Urinary bladder (tissue), 4 donors: ENCODE data around the gene SEMA4B. TPM values are rescaled to one million over a fixed set of nuclear protein-coding genes. Genes with fewer than 3 reads are reported as not detected.
"Not testable (repeated sequence)": the region's sequence is repeated elsewhere in the genome, so short reads cannot be mapped to it uniquely, and the experiment has no call there.

Source experiments
- DNase-seq: peaks from one replicate; pipeline ENCODE4 v3.0.0-alpha.2; 2015; ENCODE audit errors: extremely low spot score
- H3K27ac ChIP-seq: one replicate; pipeline ENCODE4 v1.5.1; 2013; ENCODE audit warnings: low read depth, mild to moderate bottlenecking, moderate library complexity
- H3K36me3 ChIP-seq: one replicate; pipeline ENCODE4 v1.6.1; 2013; ENCODE audit warnings: mild to moderate bottlenecking, moderate library complexity; ENCODE audit not compliant: insufficient read depth
- H3K4me1 ChIP-seq: one replicate; pipeline ENCODE4 v1.6.1; 2013; ENCODE audit warnings: mild to moderate bottlenecking, moderate library complexity; ENCODE audit not compliant: insufficient read depth
- H3K4me3 ChIP-seq: one replicate; pipeline ENCODE4 v1.5.1; 2013; ENCODE audit warnings: low read depth, low read length
- WGBS: extraction: QIAGEN DNeasy Blood & Tissue Kit; methylation state at CpG from one replicate; pipeline ENCODE4 v1.1.7; 2013; 5-methylcytosine and 5-hydroxymethylcytosine counted together
- polyA plus RNA-seq: library from polyadenylated mRNA; stranded (reverse); fragments of 200-250 nt; gene quantifications from one replicate; pipeline ENCODE4 v1.2.3, GENCODE V29; 2013
- total RNA-seq: library from RNA; depleted of rRNA; stranded (reverse); fragments of >200 nt; gene quantifications from one replicate; pipeline ENCODE4 v1.2.3, GENCODE V29; 2014
- donor health status: healthy with polysubstance abuse.
- donor health status: healthy.

Gene SEMA4B, protein sequence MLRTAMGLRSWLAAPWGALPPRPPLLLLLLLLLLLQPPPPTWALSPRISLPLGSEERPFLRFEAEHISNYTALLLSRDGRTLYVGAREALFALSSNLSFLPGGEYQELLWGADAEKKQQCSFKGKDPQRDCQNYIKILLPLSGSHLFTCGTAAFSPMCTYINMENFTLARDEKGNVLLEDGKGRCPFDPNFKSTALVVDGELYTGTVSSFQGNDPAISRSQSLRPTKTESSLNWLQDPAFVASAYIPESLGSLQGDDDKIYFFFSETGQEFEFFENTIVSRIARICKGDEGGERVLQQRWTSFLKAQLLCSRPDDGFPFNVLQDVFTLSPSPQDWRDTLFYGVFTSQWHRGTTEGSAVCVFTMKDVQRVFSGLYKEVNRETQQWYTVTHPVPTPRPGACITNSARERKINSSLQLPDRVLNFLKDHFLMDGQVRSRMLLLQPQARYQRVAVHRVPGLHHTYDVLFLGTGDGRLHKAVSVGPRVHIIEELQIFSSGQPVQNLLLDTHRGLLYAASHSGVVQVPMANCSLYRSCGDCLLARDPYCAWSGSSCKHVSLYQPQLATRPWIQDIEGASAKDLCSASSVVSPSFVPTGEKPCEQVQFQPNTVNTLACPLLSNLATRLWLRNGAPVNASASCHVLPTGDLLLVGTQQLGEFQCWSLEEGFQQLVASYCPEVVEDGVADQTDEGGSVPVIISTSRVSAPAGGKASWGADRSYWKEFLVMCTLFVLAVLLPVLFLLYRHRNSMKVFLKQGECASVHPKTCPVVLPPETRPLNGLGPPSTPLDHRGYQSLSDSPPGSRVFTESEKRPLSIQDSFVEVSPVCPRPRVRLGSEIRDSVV
- total RNA-seq (39.3 TPM), polyA plus RNA-seq (60.8 TPM)

DNA sequence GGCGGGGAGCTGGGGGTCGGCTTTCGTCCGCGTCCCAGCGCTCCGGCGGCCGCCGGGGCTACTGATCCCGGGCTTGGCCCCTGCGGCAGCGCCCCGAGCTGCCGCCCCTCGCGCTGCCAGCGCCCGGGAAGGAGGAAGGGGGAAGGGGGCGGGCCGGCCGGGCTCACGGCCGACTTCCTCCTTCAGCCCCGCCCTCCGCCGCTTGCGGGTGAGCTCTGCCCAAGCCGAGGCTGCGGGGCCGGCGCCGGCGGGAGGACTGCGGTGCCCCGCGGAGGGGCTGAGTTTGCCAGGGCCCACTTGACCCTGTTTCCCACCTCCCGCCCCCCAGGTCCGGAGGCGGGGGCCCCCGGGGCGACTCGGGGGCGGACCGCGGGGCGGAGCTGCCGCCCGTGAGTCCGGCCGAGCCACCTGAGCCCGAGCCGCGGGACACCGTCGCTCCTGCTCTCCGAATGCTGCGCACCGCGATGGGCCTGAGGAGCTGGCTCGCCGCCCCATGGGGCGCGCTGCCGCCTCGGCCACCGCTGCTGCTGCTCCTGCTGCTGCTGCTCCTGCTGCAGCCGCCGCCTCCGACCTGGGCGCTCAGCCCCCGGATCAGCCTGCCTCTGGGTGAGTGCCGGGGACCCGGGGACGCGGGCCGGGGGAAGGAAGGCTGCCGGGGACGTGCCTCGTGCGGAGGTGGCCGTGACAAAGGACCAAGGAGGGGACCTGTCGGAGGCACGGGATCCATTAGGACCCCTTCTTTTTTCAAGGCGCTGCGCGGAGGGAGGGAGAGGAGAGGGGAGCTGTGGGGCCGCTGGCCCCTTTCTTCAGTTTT is at the start of gene SEMA4B:
TSS of gene SEMA4B (plus strand) at position 201 of the 814 bp plus-strand sequence. CDS start at position 450, 249 bp downstream.
- Histone ChIP-seq H3K4me1 (no peaks in the 10 kb centered on the region), H3K36me3 (no peaks in the 10 kb centered on the region), H3K27ac (peak within 1 kb of the TSS; percentile 80), H3K4me3 (peak within 1 kb of the TSS; percentile 90)
- no peak for DNase-seq
- WGBS, result under 1% methylated on average over 85 of the region's 88 CpGs

DNA sequence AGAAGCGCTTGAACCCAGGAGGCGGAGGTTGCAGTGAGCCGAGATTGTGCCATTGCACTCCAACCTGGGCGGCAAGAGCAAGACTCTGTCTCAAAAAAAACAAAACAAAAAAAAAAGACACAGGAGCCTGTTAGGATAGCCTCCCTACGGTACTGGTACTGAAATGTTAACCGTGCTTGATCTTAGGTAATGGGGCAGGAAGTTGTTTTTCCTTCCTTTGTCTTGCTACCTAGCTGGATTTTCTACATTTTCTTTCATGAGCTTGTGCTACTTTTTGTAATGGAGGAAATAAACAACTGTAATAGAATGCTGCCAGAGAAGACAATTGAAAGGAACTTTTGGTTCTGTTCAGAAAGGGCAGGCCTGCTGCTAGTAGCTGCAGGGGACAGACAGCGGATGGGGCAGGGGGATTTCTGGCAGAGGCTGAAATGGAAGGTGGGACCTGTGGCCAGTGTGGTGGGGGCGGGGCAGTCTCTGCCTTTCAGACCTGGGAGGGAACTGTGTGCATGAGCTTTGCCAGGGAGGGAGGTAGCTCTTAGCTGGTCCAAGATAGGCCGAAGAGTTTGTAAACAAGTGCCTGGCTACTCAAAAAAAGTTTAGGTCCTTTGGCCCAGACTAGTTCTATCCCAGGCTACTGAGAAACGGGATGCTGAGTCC is 49.0 kb upstream of the SEMA4B start:
- Histone ChIP-seq H3K4me1 (no peaks in the 10 kb centered on the region), H3K36me3 (no peaks in the 10 kb centered on the region), H3K27ac (peak overlapping the region; percentile 58), H3K4me3 (no peak overlapping the region)
- DNase-seq, result no peak
- WGBS, result 69% methylated on average over 10 of the region's 10 CpGs

DNA sequence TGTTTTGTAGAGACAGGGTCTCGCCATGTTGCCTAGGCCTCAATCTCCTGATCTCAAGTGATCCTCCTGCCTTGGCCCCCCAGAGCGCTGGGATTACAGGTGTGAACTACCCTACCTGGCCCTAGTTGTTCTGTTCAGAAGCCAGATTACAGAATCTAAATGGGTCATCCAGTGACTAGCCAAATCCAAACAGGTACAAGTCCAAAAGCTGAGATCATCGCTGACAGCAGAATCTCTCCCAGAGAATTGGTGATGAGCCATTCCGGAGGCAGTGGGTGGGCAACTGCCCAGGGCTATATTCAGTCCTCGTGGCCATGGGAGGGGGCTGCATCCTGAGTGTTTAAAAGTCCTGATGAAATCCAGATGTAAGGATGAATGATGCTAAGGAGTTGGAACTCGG is 47.5 kb upstream of the SEMA4B start:
- DNase-seq, result no peak
- 85% methylated on average over 6 of the region's 6 CpGs for WGBS
- no peaks in the 10 kb centered on the region for H3K4me1 ChIP-seq
- no peaks in the 10 kb centered on the region for H3K36me3 ChIP-seq
- H3K4me3 ChIP-seq, result no peak overlapping the region
- no peak overlapping the region for H3K27ac ChIP-seq

DNA sequence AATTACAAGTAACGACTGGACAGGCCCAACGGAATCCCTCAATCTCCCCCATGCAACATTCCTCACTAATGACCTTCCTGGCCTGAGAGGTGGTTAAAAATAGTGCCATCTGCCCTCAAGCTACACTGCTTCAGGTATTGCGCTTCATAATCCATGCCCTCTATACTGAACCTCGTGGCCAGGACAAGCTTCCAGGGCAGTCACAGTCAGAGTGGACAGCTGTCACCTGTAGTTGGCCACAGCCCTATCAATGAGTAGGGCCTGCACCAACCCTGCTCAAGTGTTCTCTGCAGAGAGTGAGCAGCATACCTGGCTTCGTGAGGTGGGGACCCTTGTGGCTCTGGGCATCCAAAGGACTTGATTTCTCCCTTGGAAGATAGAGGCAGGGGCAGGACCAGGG is 46.9 kb upstream of the SEMA4B start:
- no peak for DNase-seq
- Histone ChIP-seq H3K36me3 (no peaks in the 10 kb centered on the region), H3K27ac (peak overlapping the region; percentile 85), H3K4me1 (no peaks in the 10 kb centered on the region), H3K4me3 (no peak overlapping the region)
- 90% methylated on average over 5 of the region's 5 CpGs for WGBS

DNA sequence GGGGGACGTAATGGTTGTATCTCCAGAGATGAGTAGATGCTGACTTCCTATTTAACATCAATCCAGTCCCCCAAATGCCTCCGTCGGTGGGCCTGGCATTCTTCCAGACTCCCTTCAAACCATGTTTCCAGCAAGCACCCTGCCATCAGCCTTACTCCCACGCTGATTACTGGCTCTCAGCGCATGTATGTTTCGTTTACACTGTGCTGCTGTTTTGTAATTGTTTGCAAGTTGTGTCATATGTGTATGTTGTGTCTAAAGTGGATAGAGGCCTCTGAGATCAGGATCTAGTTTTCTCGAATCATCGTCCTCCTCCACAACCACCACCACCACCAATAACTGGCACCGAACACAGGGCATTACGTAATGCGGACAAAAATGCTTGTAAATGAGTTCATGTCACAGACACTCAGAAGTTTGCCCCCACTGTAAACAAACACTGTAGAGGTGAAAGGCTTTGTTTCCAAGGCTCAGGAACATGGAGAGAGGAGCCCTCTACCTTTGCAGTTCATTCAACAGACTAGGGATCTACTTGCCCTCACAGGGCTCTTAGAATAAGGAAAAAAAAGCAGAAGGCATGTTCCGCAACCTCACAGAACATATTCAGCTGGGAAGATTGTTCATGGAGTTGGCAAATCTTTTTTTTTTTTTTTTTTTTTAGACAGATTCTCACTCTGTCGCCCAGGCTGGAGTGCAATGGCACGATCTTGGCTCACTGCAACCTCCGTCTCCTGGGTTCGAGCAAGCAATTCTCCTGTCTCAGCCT is 46.1 kb upstream of the SEMA4B start:
- Histone ChIP-seq H3K36me3 (no peaks in the 10 kb centered on the region), H3K4me3 (no peak overlapping the region), H3K4me1 (no peaks in the 10 kb centered on the region), H3K27ac (peak overlapping the region; percentile 85)
- peak; percentile 75 for DNase-seq
- 44% methylated on average over 16 of the region's 16 CpGs for WGBS

DNA sequence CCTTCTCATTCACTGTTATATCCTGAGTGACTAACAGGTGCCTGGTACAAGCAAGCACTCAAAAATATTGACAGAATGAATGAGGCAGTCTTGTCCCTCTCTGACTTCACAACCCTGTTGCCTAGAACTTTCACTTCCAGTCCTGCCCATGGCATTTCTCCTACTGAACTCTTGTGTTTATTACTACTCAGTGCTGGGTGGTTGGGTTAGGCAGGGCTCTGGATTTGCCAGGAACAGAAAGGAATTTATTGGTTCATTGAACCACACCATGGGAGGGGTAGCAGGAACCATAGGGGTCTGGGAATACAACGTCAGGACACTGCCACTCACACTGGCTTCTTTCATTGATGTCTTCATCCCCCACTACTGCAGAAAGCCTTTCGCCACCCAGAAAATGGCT is 41.9 kb upstream of the SEMA4B start:
- WGBS, result 84% methylated on average over 2 of the region's 2 CpGs
- Histone ChIP-seq H3K27ac (no peak overlapping the region), H3K36me3 (no peaks in the 10 kb centered on the region), H3K4me1 (no peaks in the 10 kb centered on the region), H3K4me3 (no peak overlapping the region)
- no peak for DNase-seq

DNA sequence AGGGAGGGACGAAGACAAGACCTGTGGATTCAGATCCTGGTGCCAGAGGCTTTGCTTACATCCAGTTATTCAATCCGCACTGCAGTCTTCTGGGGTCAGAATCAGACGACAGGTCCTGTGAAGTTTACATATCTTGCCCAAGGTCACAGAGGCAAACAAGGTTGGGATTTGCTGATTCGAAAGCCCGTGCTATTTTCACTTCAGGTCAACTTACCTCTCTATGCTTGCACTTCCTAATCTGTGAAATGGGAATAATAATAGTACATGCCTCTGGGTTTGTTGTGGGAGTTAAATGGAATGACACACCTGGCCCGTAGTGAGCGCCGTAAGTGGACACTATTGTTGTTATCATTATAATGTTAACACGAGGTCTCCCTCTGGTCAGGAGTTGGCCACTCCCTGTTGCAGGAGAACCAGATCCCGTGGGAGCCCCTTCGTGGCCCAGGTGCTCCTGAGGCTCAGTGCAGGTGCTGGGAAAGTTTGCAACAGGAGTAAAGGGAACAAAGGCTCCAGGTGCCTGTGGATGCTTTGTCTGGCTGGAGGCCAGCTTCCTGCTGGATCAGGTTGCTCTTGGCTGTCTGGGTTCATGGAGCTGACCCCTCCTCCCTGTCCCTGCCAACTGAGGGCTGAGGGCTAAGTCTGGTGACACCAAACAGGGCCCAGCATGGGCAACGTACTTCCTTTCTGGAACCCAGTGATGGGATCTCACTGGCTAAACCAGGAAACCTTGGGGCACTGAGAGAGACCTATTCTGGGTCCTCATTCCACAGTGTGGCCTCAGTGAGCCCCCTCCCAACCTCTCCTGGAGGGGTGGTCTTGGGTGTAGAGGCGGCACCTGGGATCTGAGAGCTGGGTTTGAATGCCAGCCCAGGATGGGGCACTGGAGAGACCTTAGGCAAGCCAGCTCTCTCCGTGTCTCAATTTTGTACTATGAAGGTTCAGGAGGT is 40.1 kb upstream of the SEMA4B start:
- Histone ChIP-seq H3K27ac (peak overlapping the region; percentile 68), H3K4me1 (no peaks in the 10 kb centered on the region), H3K36me3 (no peaks in the 10 kb centered on the region), H3K4me3 (no peak overlapping the region)
- 80% methylated on average over 14 of the region's 14 CpGs for WGBS
- no peak for DNase-seq

DNA sequence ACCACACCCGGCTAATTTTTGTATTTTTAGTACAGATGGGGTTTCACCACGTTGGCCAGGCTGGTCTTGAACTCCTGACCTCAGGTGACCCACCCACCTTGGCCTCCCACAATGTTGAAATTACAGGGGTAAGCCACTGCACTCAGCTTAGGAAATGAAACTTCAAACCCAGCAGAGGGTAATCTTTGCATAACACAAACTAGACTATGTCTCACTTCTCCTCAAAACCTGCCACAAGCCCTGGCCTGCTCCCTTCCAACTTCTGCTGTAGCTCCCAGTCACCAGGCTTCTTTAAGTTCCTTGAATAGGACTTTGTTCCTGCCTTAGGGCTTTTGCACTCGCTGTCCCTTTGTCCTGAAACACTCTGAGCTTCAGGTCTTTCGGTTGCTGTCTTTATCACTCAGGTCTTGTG is 39.2 kb upstream of the SEMA4B start:
- no peak overlapping the region for H3K27ac ChIP-seq
- DNase-seq, result no peak

DNA sequence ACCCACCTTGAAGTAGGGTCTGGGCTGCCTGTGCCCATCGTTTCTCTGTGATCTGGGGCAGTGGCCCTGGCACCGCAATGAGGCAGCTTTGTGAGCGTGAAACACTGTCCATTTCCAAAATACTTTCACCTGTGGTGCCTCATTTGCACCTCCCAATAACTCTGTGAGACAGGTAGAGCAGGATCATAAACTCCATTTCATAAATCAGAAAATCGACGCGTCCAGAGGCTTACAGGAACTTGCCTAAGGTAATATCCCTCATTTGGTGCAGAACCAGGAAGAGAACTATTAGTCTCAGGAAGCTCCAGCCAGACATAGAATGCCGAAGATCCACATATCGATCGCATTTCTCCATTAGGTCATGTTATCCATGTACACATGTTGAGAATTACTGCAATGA is 38.2 kb upstream of the SEMA4B start:
- Histone ChIP-seq H3K36me3 (no peaks in the 10 kb centered on the region), H3K27ac (no peak overlapping the region), H3K4me1 (no peaks in the 10 kb centered on the region), H3K4me3 (no peak overlapping the region)
- 87% methylated on average over 9 of the region's 9 CpGs for WGBS
- DNase-seq, result no peak

More for the DNA sequence above, 39.2 kb upstream of the SEMA4B start:
- no peak overlapping the region for H3K4me3 ChIP-seq
- no peaks in the 10 kb centered on the region for H3K36me3 ChIP-seq
- no peaks in the 10 kb centered on the region for H3K4me1 ChIP-seq
- WGBS, result 66% methylated on average over 4 of the region's 4 CpGs

DNA sequence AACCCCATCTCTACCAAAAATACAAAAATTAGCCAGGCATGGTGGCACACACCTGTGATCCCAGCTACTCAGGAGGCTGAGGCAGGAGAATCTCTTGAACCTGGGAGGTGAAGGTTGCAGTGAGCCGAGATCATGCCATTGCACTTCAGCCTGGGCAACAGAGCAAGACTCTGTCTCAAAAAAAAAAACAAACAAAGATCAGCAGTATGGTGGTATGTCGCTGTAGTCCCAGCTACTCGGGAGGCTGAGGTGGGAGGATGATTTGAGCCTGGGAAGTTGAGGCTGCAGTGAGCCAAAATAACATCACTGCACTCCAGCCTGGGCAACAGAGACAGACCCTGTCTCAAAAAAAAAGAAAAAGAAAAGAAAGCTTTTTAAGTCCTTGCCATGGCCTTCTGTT is 36.9 kb upstream of the SEMA4B start:
- WGBS, result 97% methylated on average over 3 of the region's 3 CpGs
- DNase-seq, H3K4me3 ChIP-seq, H3K27ac ChIP-seq, H3K4me1 ChIP-seq, H3K36me3 ChIP-seq: not testable (repeated sequence)

DNA sequence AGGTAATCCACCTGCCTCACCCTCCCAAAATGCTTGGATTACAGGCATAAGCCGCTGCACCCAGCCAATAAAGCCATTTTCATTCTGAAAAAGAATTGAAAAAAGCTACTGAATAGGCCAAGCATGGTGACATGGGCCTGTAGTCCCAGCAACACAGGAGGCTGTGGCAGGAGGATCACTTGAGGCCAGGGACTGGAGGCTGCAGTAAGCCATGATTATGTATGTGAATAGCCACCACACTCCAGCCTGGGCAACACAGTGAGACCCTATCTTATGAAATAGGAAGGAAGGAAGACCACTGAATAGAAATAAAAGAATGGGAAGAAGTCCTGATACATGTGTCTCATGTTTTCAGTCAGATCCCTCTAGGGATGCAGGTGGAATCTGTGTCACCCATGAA is 36.0 kb upstream of the SEMA4B start:
- 100% methylated on average over 1 of the region's 1 CpG for WGBS

More for the DNA sequence above, 36.0 kb upstream of the SEMA4B start:
- Histone ChIP-seq H3K27ac (no peak overlapping the region), H3K4me3 (no peak overlapping the region), H3K36me3 (no peaks in the 10 kb centered on the region), H3K4me1 (no peaks in the 10 kb centered on the region)
- no peak for DNase-seq
